DOHH2 (cell line): ENCODE data around the gene SCUBE2.
"Not testable (repeated sequence)": the region's sequence is repeated elsewhere in the genome, so short reads cannot be mapped to it uniquely, and the experiment has no call there.

ENCODE experiments used
- H3F3A ChIP-seq: fragments of 200-600 bp; sonication (generic), shearing (Covaris generic); 2 replicates; pipeline ENCODE4 v1.6.0; 2016; ENCODE audit warnings: antibody characterized with exemption, mild to moderate bottlenecking; ENCODE audit not compliant: control insufficient read depth, insufficient read depth
- H3K27ac ChIP-seq: fragments of 200-600 bp; sonication (generic); 2 replicates; pipeline ENCODE4 v1.5.1; 2014; ENCODE audit warnings: low read depth, mild to moderate bottlenecking, low read length, moderate library complexity
- H3K27me3 ChIP-seq: fragments of 200-600 bp; sonication (generic); 2 replicates; pipeline ENCODE4 v1.6.1; 2014; ENCODE audit warnings: mild to moderate bottlenecking, low read length, mixed read lengths; ENCODE audit not compliant: control insufficient read depth
- H3K36me3 ChIP-seq: fragments of 200-600 bp; sonication (generic); 2 replicates; pipeline ENCODE4 v1.6.1; 2014; ENCODE audit warnings: mild to moderate bottlenecking, low read length, moderate library complexity, mixed read lengths; ENCODE audit not compliant: control insufficient read depth
- H3K4me1 ChIP-seq: fragments of 200-600 bp; sonication (generic); 2 replicates; pipeline ENCODE4 v1.6.1; 2014; ENCODE audit warnings: mild to moderate bottlenecking, low read length, mixed read lengths; ENCODE audit not compliant: control insufficient read depth
- H3K4me2 ChIP-seq: fragments of 200-600 bp; sonication (generic); 2 replicates; pipeline ENCODE4 v1.6.0; 2014; ENCODE audit warnings: mild to moderate bottlenecking, low read length, moderate library complexity
- H3K4me3 ChIP-seq: fragments of 200-600 bp; sonication (generic); 2 replicates; pipeline ENCODE4 v1.5.1; 2014; ENCODE audit warnings: mild to moderate bottlenecking, low read length, mixed read lengths
- H3K79me2 ChIP-seq: fragments of 200-600 bp; sonication (generic); 2 replicates; pipeline ENCODE4 v1.6.1; 2014; ENCODE audit warnings: mild to moderate bottlenecking, low read length, mixed read lengths; ENCODE audit not compliant: control insufficient read depth
- H3K9me2 ChIP-seq: fragments of 200-600 bp; sonication (generic); replicated peaks from 2 replicates; pipeline ENCODE4 v1.6.1; 2014; ENCODE audit warnings: mild to moderate bottlenecking, low read length, mixed read lengths; ENCODE audit not compliant: control insufficient read depth
- H3K9me3 ChIP-seq: fragments of 200-600 bp; sonication (generic); 2 replicates; pipeline ENCODE4 v1.6.1; 2014; ENCODE audit warnings: antibody characterized with exemption, low read length, mixed read lengths; ENCODE audit not compliant: control insufficient read depth, insufficient read depth
- H4K20me1 ChIP-seq: fragments of 200-600 bp; sonication (generic); 2 replicates; pipeline ENCODE4 v1.6.0; 2014; ENCODE audit warnings: low read depth, mild to moderate bottlenecking, antibody characterized with exemption, low read length, moderate library complexity; ENCODE audit not compliant: control insufficient read depth, insufficient read depth
- CTCF ChIP-seq: fragments of 200-600 bp; sonication (generic); IDR thresholded peaks from one replicate; pipeline ENCODE4 v1.5.1; 2014; ENCODE audit warnings: antibody characterized with exemption, mild to moderate bottlenecking, low read depth, low read length; ENCODE audit not compliant: poor library complexity, severe bottlenecking
- EZH2phosphoT487 ChIP-seq: fragments of 200-600 bp; sonication (generic); IDR thresholded peaks from 2 replicates; pipeline ENCODE4 v1.6.1; 2017; ENCODE audit warnings: borderline replicate concordance, mild to moderate bottlenecking, antibody characterized with exemption, low read length, moderate library complexity, mixed read lengths

Gene SCUBE2

GRCh38 chr11:9013373-9013772 is 78.0 kb downstream of the SCUBE2 start:
- TF ChIP-seq EZH2phosphoT487 (no peak), CTCF (no peak)
- Histone ChIP-seq H3K9me3 (no peaks in the 10 kb centered on the region), H3K4me2 (no peak overlapping the region), H3K4me1 (peaks cover 10% of the 10 kb centered on the region), H3K36me3 (no peaks in the 10 kb centered on the region), H4K20me1 (no peaks in the 10 kb centered on the region), H3K9me2 (no peaks in the 10 kb centered on the region), H3K27me3 (no peaks in the 10 kb centered on the region), H3F3A (no peaks in the 10 kb centered on the region), H3K27ac (no peak overlapping the region), H3K4me3 (no peak overlapping the region), H3K79me2 (no peaks in the 10 kb centered on the region)

GRCh38 chr11:9009538-9009937 is 81.9 kb downstream of the SCUBE2 start:
- H3K9me2 ChIP-seq, H3K27me3 ChIP-seq, H4K20me1 ChIP-seq, H3K9me3 ChIP-seq, H3K36me3 ChIP-seq, H3F3A ChIP-seq, H3K4me3 ChIP-seq, H3K27ac ChIP-seq, H3K4me1 ChIP-seq, H3K79me2 ChIP-seq, H3K4me2 ChIP-seq: not testable (repeated sequence)

- Histone ChIP-seq H3K27ac (no peak overlapping the region), H3K4me2 (no peak overlapping the region), H3K4me1 (no peaks in the 10 kb centered on the region), H3K9me2 (no peaks in the 10 kb centered on the region), H3K4me3 (no peak overlapping the region), H3K27me3 (no peaks in the 10 kb centered on the region), H3K36me3 (no peaks in the 10 kb centered on the region), H3K9me3 (no peaks in the 10 kb centered on the region), H3F3A (no peaks in the 10 kb centered on the region), H3K79me2 (no peaks in the 10 kb centered on the region), H4K20me1 (no peaks in the 10 kb centered on the region)
- TF ChIP-seq CTCF (no peak), EZH2phosphoT487 (no peak)
Observed at GRCh38 chr11:9008661-9009060, 82.7 kb downstream of the SCUBE2 start.

- Histone ChIP-seq H3K36me3 (no peaks in the 10 kb centered on the region), H3K79me2 (no peaks in the 10 kb centered on the region), H3K27ac (no peak overlapping the region), H3K4me3 (no peak overlapping the region), H4K20me1 (no peaks in the 10 kb centered on the region), H3K9me2 (no peaks in the 10 kb centered on the region), H3K4me2 (no peak overlapping the region), H3F3A (no peaks in the 10 kb centered on the region), H3K27me3 (peaks cover 2% of the 10 kb centered on the region; the same call in 1 of the 2 replicates), H3K4me1 (no peaks in the 10 kb centered on the region), H3K9me3 (no peaks in the 10 kb centered on the region)
- TF ChIP-seq CTCF, result no peak
- no peak for TF ChIP-seq EZH2phosphoT487
Observed at GRCh38 chr11:9008011-9008550, 83.3 kb downstream of the SCUBE2 start.
